Cardiac fibroblast (primary cell): ENCODE results near the gene NRBF2.

ENCODE experiments used
- DNase-seq, 2 donors: peaks; one replicate each; pipeline versions ENCODE4 v3.0.0 to v3.0.0-alpha.2; 2010; ENCODE audit warnings: low read depth in 2 of 2
- H3K4me3 ChIP-seq, 2 donors: replicated peaks in 1 of 2; 1 replicate in 1 of 2; 2 replicates in 1 of 2; pipeline ENCODE4 v1.5.1; 2011; ENCODE audit warnings: low read depth in 2 of 2, low read length in 2 of 2, mild to moderate bottlenecking in 2 of 2, moderate library complexity in 1 of 2
- TF ChIP-seq, protein P1 (sequence below): IDR thresholded peaks from one replicate; pipeline ENCODE4 v1.5.1; 2011; ENCODE audit warnings: low read depth, mild to moderate bottlenecking, low read length, inconsistent platforms

NRBF2 gene

DNA sequence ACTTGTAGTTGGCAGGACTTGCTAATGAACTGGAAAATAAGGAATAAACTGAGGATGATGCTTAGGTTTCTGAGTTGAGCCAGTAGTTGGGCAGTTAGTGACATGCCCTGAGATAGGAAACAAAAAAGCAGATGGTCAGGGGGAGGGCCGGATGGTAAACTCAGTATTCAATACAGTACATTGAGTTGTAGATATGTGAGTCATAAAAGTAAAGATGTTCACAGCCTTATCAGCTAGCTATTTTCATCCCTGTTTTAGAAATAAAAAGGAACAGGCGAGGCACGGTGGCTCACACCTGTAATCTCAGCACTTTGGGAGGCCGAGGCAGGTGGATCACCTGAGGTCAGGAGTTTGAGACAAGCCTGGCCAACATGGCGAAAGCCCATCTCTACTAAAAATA is 22.2 kb upstream of the NRBF2 start:
- no peak for DNase-seq
- no peak overlapping the region for H3K4me3 ChIP-seq
- TF ChIP-seq, protein P1, sequence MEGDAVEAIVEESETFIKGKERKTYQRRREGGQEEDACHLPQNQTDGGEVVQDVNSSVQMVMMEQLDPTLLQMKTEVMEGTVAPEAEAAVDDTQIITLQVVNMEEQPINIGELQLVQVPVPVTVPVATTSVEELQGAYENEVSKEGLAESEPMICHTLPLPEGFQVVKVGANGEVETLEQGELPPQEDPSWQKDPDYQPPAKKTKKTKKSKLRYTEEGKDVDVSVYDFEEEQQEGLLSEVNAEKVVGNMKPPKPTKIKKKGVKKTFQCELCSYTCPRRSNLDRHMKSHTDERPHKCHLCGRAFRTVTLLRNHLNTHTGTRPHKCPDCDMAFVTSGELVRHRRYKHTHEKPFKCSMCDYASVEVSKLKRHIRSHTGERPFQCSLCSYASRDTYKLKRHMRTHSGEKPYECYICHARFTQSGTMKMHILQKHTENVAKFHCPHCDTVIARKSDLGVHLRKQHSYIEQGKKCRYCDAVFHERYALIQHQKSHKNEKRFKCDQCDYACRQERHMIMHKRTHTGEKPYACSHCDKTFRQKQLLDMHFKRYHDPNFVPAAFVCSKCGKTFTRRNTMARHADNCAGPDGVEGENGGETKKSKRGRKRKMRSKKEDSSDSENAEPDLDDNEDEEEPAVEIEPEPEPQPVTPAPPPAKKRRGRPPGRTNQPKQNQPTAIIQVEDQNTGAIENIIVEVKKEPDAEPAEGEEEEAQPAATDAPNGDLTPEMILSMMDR: no peak

DNA sequence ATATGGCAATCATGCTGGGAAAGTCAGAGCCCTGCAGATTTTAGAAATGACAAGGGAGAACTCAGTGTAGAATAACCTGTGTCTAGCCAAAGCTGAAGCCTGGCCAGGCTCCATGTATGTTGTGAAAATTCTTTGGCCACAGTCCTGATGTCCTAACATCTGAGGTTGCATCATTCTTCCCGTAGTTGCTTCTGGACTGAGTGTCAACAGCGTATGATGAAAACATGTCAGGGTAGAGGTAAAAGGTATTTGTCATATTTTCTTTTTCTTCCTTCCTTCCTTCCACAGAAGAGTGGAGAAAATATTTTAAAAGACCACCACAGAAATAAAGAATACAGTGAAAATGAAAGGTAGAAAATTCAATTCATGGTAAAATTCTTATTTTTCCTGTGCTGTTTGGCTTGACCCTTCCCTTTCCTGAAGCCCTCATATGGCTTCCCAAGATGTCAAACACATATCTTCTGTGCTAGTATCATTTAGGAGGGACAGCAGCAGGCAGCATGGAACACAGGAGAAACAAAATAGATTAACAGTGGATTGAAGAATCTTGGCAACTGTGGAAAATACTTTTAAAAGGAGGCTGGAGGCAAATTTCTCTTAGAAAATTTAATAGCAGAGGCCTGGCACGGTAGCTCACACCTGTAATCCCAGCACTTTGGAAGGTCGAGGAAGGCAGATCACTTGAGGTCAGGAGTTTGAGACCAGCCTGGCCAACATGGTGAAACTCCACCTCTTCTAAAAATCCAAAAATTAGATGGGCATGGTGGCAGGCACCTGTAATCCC is 18.9 kb upstream of the NRBF2 start:
- no peak overlapping the region for H3K4me3 ChIP-seq
- DNase-seq: peak; percentile 96 to 98

DNA sequence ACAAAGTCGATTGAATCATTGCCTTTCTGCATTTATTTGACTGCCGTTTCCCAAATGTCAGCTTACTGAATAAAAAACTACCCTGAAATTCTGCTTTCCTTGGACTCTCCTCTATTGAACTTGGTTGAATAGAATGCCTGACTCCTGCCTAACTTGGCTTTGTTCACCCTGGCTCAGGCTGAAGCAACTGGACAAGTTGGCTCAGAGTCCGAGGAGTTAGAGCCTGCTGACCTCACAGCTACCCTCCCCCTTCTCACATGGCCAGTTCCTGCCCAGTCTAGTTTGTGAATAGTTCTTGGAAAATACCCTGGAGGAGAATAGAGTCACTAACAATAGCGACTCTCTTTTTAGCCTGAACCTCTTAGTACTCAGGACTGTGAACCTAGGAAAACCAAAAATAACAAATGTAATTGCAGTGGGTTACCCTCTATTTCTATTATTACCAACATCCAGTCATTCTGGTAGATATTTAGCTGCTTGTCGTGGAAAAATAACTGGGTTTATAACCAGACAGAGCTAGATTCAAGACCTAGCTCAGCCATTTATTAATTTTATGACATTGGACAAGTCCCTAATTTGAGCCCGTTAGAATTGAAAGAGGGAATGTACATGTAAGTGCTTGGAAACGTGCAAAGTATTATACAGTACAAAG is 17.3 kb upstream of the NRBF2 start:
- no peak overlapping the region for H3K4me3 ChIP-seq
- TF ChIP-seq, protein P1: peak; percentile 0
- DNase-seq: peak; percentile 98

More for the DNA sequence above, 18.9 kb upstream of the NRBF2 start:
- TF ChIP-seq, protein P1: no peak

DNA sequence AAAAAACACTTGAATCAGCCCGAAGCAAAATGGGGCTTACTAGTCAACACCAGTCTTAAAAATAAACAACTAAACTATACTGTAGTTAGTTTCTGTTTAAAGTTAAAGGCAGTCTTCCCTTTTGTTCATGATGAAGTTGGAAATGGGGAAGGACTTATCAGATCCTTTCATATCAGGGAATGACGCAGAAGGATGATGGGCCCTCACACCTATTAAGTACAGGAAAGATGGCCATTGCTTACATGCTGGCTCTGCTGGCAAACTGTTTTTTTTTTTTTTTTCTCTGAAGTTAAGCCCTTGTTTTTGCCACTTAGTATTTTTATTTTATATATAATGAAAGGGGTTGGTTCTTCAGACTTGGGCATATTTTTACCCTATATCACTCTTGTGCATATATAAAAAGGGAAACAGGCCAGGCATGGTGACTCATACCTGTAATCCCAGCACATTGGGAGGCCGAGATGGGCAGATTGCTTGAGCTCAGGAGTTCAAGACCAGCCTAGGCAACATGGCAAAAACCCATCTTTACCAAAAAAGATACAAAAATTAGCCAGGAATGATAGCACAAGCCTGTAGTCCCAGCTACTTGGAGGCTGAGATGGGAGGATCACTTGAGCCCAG is 16.6 kb upstream of the NRBF2 start:
- TF ChIP-seq, protein P1: no peak
- no peak overlapping the region for H3K4me3 ChIP-seq
- DNase-seq: no peak

DNA sequence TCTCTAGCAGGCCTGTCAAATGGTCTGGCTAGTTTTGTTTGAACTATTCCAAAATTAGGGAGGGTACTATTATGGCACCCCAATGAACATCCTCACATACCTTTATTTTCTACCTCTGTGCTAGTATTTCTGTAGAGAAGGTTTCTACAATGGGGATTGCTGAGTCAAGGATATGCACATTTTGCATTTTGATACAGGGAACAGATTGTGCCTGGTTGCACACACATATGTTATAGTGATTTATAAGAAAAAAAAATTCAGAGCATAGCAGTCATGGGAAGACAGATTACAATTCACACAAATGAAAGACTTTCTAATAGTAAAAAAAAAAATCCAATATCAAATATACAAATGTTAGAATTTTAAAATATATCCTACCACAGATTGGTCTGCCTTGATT is 14.1 kb upstream of the NRBF2 start:
- no peak for DNase-seq
- TF ChIP-seq, protein P1: no peak
- no peak overlapping the region for H3K4me3 ChIP-seq

DNA sequence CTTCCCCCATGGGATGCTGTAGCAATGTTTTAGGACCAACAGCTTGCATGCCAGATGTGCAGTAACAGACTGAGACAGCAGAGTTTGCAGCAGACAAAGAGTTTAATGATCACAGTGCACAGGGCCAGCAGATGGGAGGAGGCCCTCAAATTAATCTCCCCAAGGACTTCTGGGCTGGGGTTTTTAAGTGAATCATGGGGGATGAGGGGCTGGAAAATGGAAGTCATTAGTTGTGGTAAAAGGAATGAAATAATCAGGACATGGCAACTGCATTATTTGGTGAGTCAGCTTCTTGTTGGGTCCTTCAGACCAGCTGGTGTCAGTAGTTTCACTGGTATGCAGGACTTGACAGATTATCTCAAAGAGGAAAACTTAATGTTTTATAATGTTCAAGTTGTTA is 12.6 kb upstream of the NRBF2 start:
- DNase-seq: peak; percentile 84 to 96
- no peak overlapping the region for H3K4me3 ChIP-seq
- TF ChIP-seq, protein P1: no peak
